ENCODE data around the gene NPHP4. TPM values are rescaled to one million over a fixed set of nuclear protein-coding genes. Genes with fewer than 3 reads are reported as not detected.

NPHP4 gene
- polyA plus RNA-seq, 2 of the 4 experiments (the other 2 are of a cell fraction): 2.9 to 5.1 TPM

DNA sequence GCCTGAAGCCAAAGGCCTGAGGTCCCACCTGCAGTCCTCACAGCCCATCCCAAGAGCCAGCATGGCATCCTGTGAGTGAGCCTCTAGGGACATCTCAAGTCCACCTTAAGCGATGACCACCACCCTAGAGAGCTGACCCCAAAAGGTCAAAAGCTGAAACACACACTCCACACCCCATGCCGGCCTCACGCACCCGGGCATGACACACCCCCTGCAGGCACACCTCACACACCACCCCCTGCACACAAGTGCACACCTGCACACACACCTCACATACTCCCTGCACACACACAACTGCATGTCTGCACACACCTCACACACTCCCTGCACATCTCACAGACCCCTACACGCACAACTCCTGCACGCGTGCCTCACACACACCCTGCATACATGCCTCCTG is 118.7 kb downstream of the NPHP4 start:
- Histone ChIP-seq H3K4me2 (no peak overlapping the region), H3K27ac (no peak overlapping the region), H3K9me3 (no peaks in the 10 kb centered on the region), H3K4me1 (no peaks in the 10 kb centered on the region), H3K4me3 (no peak overlapping the region)
- ChIA-PET CTCF (no interaction called here), POLR2A (no interaction called here)
- 95% methylated on average over 6 of the region's 7 CpGs for WGBS (ENCODE audit: missing lambda C conversion rate)
- DNase-seq (ENCODE audit: low read depth in 1 of 2, low spot score in 1 of 2) (no peak), ATAC-seq (no peak), FAIRE-seq (no peak)
- no peak for TF ChIP-seq NFE2L2 (conservative IDR thresholded peaks at IDR 0.05; ENCODE audit: low read length)
- TF ChIP-seq CBX8 (IDR thresholded peaks at IDR 0.05): no peak
- no peak for TF ChIP-seq ESRRA (IDR thresholded peaks at IDR 0.05; ENCODE audit: borderline replicate concordance, low read length)
- no peak for TF ChIP-seq PHF8 (IDR thresholded peaks at IDR 0.05; ENCODE audit: borderline replicate concordance, low read depth)
- TF ChIP-seq HOXB13 (CRISPR knock-in tag; IDR thresholded peaks at IDR 0.05; ENCODE audit: low read depth): no peak
- no peak for TF ChIP-seq RFX5 (IDR thresholded peaks at IDR 0.05)
- TF ChIP-seq FOXS1 (CRISPR knock-in tag; IDR thresholded peaks at IDR 0.05): no peak
- TF ChIP-seq, protein P1, sequence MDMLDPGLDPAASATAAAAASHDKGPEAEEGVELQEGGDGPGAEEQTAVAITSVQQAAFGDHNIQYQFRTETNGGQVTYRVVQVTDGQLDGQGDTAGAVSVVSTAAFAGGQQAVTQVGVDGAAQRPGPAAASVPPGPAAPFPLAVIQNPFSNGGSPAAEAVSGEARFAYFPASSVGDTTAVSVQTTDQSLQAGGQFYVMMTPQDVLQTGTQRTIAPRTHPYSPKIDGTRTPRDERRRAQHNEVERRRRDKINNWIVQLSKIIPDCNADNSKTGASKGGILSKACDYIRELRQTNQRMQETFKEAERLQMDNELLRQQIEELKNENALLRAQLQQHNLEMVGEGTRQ (IDR thresholded peaks at IDR 0.05): no peak
- TF ChIP-seq JUN (IDR thresholded peaks at IDR 0.05): no peak
- TF ChIP-seq ZSCAN20 (CRISPR knock-in tag; IDR thresholded peaks at IDR 0.05): no peak
- no peak for TF ChIP-seq HDAC2 (IDR thresholded peaks at IDR 0.05)
- no peak for TF ChIP-seq HEYL (CRISPR knock-in tag; IDR thresholded peaks at IDR 0.05)
- TF ChIP-seq CBX2 (IDR thresholded peaks at IDR 0.05; ENCODE audit: borderline replicate concordance, low read depth): no peak

DNA sequence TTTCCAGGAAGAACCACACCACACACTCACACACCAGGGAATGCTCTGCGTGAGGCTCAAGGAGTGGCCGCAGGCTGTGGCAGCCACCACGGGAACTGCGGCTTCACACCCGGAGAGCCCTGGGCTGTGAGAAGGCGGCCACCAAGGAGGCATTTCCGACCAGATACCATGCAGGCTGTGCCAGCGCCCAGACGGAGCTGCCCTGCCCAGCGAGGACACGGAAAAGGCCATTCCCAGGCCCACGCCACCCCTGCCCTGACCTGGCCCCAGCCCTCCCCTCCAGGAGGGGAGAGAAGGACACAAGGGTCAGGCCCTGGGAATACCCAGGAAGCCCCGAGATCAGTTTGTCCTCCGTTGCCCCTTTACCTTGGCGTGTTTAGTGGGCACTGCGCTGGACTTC is 119.3 kb downstream of the NPHP4 start:
- Histone ChIP-seq H3K9me3 (no peaks in the 10 kb centered on the region), H3K27ac (no peak overlapping the region), H3K4me3 (no peak overlapping the region), H3K4me1 (no peaks in the 10 kb centered on the region), H3K4me2 (no peak overlapping the region)
- ChIA-PET POLR2A (no interaction called here), CTCF (no interaction called here)
- FAIRE-seq: no peak
- ATAC-seq: no peak
- no peak for DNase-seq (ENCODE audit: low read depth in 1 of 2, low spot score in 1 of 2)
- 91% methylated on average over 9 of the region's 16 CpGs for WGBS (ENCODE audit: missing lambda C conversion rate)
- TF ChIP-seq, protein P2, sequence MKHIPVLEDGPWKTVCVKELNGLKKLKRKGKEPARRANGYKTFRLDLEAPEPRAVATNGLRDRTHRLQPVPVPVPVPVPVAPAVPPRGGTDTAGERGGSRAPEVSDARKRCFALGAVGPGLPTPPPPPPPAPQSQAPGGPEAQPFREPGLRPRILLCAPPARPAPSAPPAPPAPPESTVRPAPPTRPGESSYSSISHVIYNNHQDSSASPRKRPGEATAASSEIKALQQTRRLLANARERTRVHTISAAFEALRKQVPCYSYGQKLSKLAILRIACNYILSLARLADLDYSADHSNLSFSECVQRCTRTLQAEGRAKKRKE (CRISPR knock-in tag; IDR thresholded peaks at IDR 0.05; ENCODE audit: low read depth): no peak
- TF ChIP-seq ZSCAN20 (CRISPR knock-in tag; IDR thresholded peaks at IDR 0.05) (no peak), RNF2 (IDR thresholded peaks at IDR 0.05; ENCODE audit: borderline replicate concordance, low read depth) (no peak), PHF8 (IDR thresholded peaks at IDR 0.05; ENCODE audit: borderline replicate concordance, low read depth) (no peak), EHMT2 (IDR thresholded peaks at IDR 0.05; ENCODE audit: low read depth) (no peak), ZFP36 (IDR thresholded peaks at IDR 0.05; ENCODE audit: borderline replicate concordance, partially characterized antibody) (no peak), BHLHE40 (IDR thresholded peaks at IDR 0.05; ENCODE audit: low read depth, low read length) (no peak), KDM1A (IDR thresholded peaks at IDR 0.05; ENCODE audit: low read depth) (no peak), SREBF2 (IDR thresholded peaks at IDR 0.05) (no peak), JUNB (IDR thresholded peaks at IDR 0.05) (no peak), POLR2AphosphoS2 (conservative IDR thresholded peaks at IDR 0.05; ENCODE audit: low read length) (no peak), CBX8 (IDR thresholded peaks at IDR 0.05) (no peak), ZC3H11A (IDR thresholded peaks at IDR 0.05) (no peak)
- TF ChIP-seq, protein P1 (IDR thresholded peaks at IDR 0.05): no peak

DNA sequence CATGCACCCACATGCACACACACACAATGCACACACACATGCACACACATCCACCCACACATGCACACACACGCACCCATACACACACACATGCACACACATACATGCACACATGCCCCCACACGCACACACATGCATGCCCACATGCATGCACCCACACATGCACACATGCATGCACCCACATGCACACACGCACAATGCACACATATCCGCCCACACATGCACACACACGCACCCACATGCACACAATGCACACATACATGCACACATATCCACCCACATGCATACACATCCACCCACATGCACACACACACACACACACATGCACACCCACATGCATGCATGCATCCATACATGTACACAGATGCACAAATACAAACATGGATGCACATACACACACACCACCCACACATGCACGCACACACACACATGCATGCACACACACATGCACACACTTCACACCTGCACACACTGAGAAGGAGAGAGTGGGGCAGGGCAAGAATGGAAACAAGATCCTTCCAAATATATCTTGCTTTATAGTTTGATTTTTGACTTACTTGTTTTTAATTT is 123.2 kb downstream of the NPHP4 start:
- POLR2A ChIA-PET: no interaction called here
- H3K9me3 ChIP-seq: no peaks in the 10 kb centered on the region
- CTCF ChIA-PET: no interaction called here
- no peak for DNase-seq (ENCODE audit: low read depth in 1 of 2, low spot score in 1 of 2)
- no peak for ATAC-seq
- H3K4me2 ChIP-seq: no peak overlapping the region
- no peak overlapping the region for H3K4me3 ChIP-seq
- H3K27ac ChIP-seq: no peak overlapping the region
- FAIRE-seq: no peak
- 72% methylated on average over 6 of the region's 6 CpGs for WGBS (ENCODE audit: missing lambda C conversion rate)
- no peaks in the 10 kb centered on the region for H3K4me1 ChIP-seq
- TF ChIP-seq, protein P3, sequence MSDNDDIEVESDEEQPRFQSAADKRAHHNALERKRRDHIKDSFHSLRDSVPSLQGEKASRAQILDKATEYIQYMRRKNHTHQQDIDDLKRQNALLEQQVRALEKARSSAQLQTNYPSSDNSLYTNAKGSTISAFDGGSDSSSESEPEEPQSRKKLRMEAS (IDR thresholded peaks at IDR 0.05): no peak
- TF ChIP-seq, protein P4, sequence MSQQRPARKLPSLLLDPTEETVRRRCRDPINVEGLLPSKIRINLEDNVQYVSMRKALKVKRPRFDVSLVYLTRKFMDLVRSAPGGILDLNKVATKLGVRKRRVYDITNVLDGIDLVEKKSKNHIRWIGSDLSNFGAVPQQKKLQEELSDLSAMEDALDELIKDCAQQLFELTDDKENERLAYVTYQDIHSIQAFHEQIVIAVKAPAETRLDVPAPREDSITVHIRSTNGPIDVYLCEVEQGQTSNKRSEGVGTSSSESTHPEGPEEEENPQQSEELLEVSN (IDR thresholded peaks at IDR 0.05; ENCODE audit: borderline replicate concordance, low read depth): no peak
- TF ChIP-seq NPAS2 (CRISPR knock-in tag; IDR thresholded peaks at IDR 0.05; ENCODE audit: borderline replicate concordance) (no peak), RAD21 (conservative IDR thresholded peaks at IDR 0.05 in 1 of 2, IDR thresholded peaks at IDR 0.05 in 1 of 2) (no peak), CBX2 (IDR thresholded peaks at IDR 0.05; ENCODE audit: borderline replicate concordance, low read depth) (no peak), ZSCAN20 (CRISPR knock-in tag; IDR thresholded peaks at IDR 0.05) (no peak), MAZ (IDR thresholded peaks at IDR 0.05; ENCODE audit: borderline replicate concordance, low read depth, low read length) (no peak)
- TF ChIP-seq, protein P5, sequence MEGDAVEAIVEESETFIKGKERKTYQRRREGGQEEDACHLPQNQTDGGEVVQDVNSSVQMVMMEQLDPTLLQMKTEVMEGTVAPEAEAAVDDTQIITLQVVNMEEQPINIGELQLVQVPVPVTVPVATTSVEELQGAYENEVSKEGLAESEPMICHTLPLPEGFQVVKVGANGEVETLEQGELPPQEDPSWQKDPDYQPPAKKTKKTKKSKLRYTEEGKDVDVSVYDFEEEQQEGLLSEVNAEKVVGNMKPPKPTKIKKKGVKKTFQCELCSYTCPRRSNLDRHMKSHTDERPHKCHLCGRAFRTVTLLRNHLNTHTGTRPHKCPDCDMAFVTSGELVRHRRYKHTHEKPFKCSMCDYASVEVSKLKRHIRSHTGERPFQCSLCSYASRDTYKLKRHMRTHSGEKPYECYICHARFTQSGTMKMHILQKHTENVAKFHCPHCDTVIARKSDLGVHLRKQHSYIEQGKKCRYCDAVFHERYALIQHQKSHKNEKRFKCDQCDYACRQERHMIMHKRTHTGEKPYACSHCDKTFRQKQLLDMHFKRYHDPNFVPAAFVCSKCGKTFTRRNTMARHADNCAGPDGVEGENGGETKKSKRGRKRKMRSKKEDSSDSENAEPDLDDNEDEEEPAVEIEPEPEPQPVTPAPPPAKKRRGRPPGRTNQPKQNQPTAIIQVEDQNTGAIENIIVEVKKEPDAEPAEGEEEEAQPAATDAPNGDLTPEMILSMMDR (IDR thresholded peaks at IDR 0.05): no peak
- TF ChIP-seq, protein P6, sequence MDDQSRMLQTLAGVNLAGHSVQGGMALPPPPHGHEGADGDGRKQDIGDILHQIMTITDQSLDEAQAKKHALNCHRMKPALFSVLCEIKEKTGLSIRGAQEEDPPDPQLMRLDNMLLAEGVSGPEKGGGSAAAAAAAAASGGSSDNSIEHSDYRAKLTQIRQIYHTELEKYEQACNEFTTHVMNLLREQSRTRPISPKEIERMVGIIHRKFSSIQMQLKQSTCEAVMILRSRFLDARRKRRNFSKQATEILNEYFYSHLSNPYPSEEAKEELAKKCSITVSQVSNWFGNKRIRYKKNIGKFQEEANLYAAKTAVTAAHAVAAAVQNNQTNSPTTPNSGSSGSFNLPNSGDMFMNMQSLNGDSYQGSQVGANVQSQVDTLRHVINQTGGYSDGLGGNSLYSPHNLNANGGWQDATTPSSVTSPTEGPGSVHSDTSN (IDR thresholded peaks at IDR 0.05): no peak
